Activated T-cell treated with anti-CD3 and anti-CD28 coated beads, Interleukin-2, amount 50 U/mL, for 4 hours (primary cell): ENCODE results near the gene FGF3. TPM values are rescaled to one million over a fixed set of nuclear protein-coding genes. Genes with fewer than 3 reads are reported as not detected.

Source experiments
- ATAC-seq, 2 donors: fragments of 200-7000 bp; cut with Tn5 transposase; one replicate each; pipeline ENCODE4 v1.10.0; 2021
- DNase-seq: peaks from one replicate; pipeline ENCODE4 v3.0.0-alpha.2; 2020
- H3K27me3 Mint-ChIP-seq: one replicate; pipeline ENCODE4 v1.8.0; 2021; ENCODE audit warnings: low read depth, mixed read lengths
- H3K36me3 Mint-ChIP-seq: one replicate; pipeline ENCODE4 v1.8.0; 2022; ENCODE audit warnings: mixed read lengths; ENCODE audit not compliant: insufficient read depth
- H3K4me1 Mint-ChIP-seq: one replicate; pipeline ENCODE4 v1.8.0; 2021; ENCODE audit warnings: low read depth, mixed read lengths
- H3K4me3 Mint-ChIP-seq: one replicate; pipeline ENCODE4 v1.8.0; 2021; ENCODE audit warnings: mild to moderate bottlenecking, moderate library complexity, mixed read lengths
- H3K9me3 Mint-ChIP-seq: one replicate; pipeline ENCODE4 v1.8.0; 2021; ENCODE audit warnings: mixed read lengths
- total RNA-seq, 3 donors: library from RNA; stranded (reverse); gene quantifications; one replicate each; pipeline ENCODE4 v1.2.1, GENCODE V29; 2021

Gene FGF3
- not detected for total RNA-seq

- Mint-ChIP-seq H3K27me3 (peaks cover 45% of the 10 kb centered on the region), H3K36me3 (no peaks in the 10 kb centered on the region), H3K4me3 (no peak within 1 kb of the TSS), H3K9me3 (no peaks in the 10 kb centered on the region), H3K4me1 (no peaks in the 10 kb centered on the region)
- ATAC-seq (no peak), DNase-seq (no peak)
Observed at GRCh38 chr11:69818603-69819441, at the start of gene FGF3. TSS of gene FGF3 (minus strand) at chr11:69819416. CDS start at chr11:69818933, 483 bp downstream.

DNA sequence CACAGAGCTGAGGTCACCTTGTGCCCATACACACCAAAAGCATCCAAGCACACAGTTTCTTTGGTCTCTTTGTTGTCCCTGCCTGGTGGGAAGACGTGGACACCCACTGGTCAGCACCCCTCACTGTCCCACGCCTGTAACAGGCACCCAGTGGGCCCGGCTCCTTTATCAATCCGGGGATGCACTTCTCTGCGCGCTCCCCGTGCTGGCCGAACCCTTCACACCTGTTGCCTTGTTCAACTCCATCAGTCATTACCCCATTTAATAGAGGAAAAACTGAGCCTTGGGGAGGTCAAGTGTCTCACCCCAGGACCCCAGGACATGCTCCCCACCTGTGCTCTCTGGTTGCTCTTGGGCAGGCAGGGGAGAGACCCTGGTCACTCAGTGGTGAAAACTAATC, 49.7 kb upstream of the FGF3 start:
- ATAC-seq (no peak), DNase-seq (no peak)
- no peak overlapping the region for H3K4me3 Mint-ChIP-seq
- H3K36me3 Mint-ChIP-seq = no peaks in the 10 kb centered on the region
- no peaks in the 10 kb centered on the region for H3K4me1 Mint-ChIP-seq
- no peaks in the 10 kb centered on the region for H3K9me3 Mint-ChIP-seq
- peaks cover 38% of the 10 kb centered on the region for H3K27me3 Mint-ChIP-seq

- DNase-seq (no peak), ATAC-seq (no peak)
- peaks cover 40% of the 10 kb centered on the region for H3K27me3 Mint-ChIP-seq
- H3K9me3 Mint-ChIP-seq = no peaks in the 10 kb centered on the region
- no peak overlapping the region for H3K4me3 Mint-ChIP-seq
- H3K36me3 Mint-ChIP-seq = no peaks in the 10 kb centered on the region
- H3K4me1 Mint-ChIP-seq = no peaks in the 10 kb centered on the region
Observed at GRCh38 chr11:69868006-69868810, 49.0 kb upstream of the FGF3 start.

DNA sequence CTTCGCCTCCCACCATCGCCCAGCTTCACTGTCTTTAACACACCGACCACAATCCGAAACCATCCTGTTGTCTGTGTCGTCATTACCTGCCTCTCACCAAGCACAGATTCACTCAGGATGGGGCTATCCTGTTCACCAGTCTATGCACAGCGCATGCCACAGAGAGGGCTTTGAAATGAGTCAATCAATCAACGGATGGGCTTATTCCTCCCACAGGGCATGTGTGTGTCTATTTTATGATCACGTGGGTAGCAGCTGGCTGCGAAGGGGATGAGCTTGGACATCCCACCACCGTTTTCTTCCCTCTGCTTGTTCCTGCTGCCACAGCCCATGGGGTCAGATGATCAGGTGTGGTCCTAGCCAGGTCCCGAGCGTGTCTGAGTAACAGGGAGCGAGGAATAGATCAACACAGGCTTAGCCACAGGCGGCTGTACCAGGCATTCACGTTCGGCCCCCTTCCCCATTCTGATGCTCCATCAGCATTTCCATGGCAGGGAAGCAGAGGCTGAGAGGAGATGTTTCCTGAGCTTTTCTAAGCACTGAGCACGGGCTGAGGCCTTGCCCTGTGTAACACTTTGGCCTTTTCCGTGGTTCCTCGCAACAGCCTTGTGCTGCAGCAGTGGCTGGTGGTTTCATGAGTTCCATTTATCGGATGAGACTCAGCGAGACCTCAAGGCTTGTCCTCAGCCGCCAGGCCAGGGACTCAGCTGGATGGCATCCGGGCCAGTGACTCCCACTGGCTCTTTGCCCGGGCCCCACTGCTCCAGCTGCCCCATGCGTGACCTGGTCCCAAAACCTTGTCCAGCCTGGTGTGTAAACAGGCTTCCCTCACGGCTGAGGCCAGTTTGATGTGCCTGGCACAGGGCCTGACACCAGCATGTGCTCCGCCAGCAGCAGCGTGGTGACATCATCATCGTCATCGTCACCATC, 48.1 kb upstream of the FGF3 start:
- Mint-ChIP-seq H3K4me1 (no peaks in the 10 kb centered on the region), H3K27me3 (peaks cover 39% of the 10 kb centered on the region), H3K9me3 (no peaks in the 10 kb centered on the region), H3K36me3 (no peaks in the 10 kb centered on the region), H3K4me3 (no peak overlapping the region)
- ATAC-seq = no peak
- DNase-seq = no peak

GRCh38 chr11:69866648-69867047, 47.4 kb upstream of the FGF3 start:
- no peak for ATAC-seq
- Mint-ChIP-seq H3K27me3 (peaks cover 40% of the 10 kb centered on the region), H3K9me3 (no peaks in the 10 kb centered on the region), H3K36me3 (no peaks in the 10 kb centered on the region), H3K4me3 (no peak overlapping the region), H3K4me1 (no peaks in the 10 kb centered on the region)
- DNase-seq = no peak

DNA sequence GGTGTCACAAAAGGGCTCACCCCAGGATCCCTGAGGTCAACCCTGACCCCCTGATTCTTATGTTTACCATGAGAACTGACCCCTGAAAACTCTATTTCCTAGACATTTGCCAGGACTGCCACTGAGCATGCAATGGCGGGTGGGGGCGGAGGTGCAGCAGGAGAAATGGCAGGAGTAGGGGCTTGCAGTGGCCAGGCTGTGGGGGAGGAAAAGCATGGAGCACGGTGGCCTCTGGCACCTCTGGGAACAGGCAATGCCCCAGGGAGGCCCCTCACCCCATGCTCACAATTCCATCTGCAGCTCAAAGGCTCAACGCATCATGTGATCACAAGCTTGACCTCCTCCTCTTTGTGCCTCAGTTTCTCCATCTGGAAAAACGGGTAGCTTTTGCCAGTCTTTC, 46.5 kb upstream of the FGF3 start:
- Mint-ChIP-seq H3K27me3 (peaks cover 44% of the 10 kb centered on the region), H3K4me3 (no peak overlapping the region), H3K36me3 (no peaks in the 10 kb centered on the region), H3K4me1 (no peaks in the 10 kb centered on the region), H3K9me3 (no peaks in the 10 kb centered on the region)
- ATAC-seq = no peak
- no peak for DNase-seq

- no peak for DNase-seq
- H3K9me3 Mint-ChIP-seq = no peaks in the 10 kb centered on the region
- H3K4me1 Mint-ChIP-seq = no peaks in the 10 kb centered on the region
- no peak for ATAC-seq
- H3K27me3 Mint-ChIP-seq = peaks cover 48% of the 10 kb centered on the region
- H3K36me3 Mint-ChIP-seq = no peaks in the 10 kb centered on the region
- no peak overlapping the region for H3K4me3 Mint-ChIP-seq
Observed at GRCh38 chr11:69864686-69865661, 45.8 kb upstream of the FGF3 start.

GRCh38 chr11:69863544-69864200, 44.5 kb upstream of the FGF3 start:
- DNase-seq (no peak), ATAC-seq (no peak)
- H3K27me3 Mint-ChIP-seq = peaks cover 46% of the 10 kb centered on the region
- no peaks in the 10 kb centered on the region for H3K36me3 Mint-ChIP-seq
- no peak overlapping the region for H3K4me3 Mint-ChIP-seq
- no peaks in the 10 kb centered on the region for H3K9me3 Mint-ChIP-seq
- H3K4me1 Mint-ChIP-seq = no peaks in the 10 kb centered on the region

- H3K9me3 Mint-ChIP-seq = no peaks in the 10 kb centered on the region
- H3K4me1 Mint-ChIP-seq = no peaks in the 10 kb centered on the region
- no peak overlapping the region for H3K4me3 Mint-ChIP-seq
- H3K36me3 Mint-ChIP-seq = no peaks in the 10 kb centered on the region
- DNase-seq = no peak
- peaks cover 47% of the 10 kb centered on the region for H3K27me3 Mint-ChIP-seq
- no peak for ATAC-seq
Observed at GRCh38 chr11:69862797-69863543, 43.8 kb upstream of the FGF3 start.

GRCh38 chr11:69862331-69862771, 43.1 kb upstream of the FGF3 start:
- DNase-seq (no peak), ATAC-seq (no peak)
- Mint-ChIP-seq H3K9me3 (no peaks in the 10 kb centered on the region), H3K4me1 (no peaks in the 10 kb centered on the region), H3K4me3 (no peak overlapping the region), H3K27me3 (peaks cover 44% of the 10 kb centered on the region), H3K36me3 (no peaks in the 10 kb centered on the region)

DNA sequence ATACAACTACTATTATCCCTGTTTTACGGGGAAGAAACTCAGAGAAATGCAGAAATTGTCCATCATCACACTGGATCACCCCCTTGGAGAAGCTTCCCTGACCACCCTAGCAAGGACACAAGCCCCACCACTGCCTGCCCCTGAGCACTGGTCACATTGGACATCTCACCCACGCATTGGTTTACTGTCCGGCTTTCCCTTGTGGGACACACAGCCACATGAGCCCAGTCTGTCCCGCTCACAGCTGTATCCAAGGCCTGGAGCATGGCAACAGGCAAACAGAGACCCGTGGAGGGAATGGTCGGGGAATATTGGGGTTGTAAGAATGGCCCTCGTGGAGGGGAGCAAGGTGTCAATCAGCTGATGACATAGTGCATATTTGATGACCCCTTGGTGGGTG, 42.7 kb upstream of the FGF3 start:
- H3K27me3 Mint-ChIP-seq = peaks cover 41% of the 10 kb centered on the region
- no peak for DNase-seq
- H3K9me3 Mint-ChIP-seq = no peaks in the 10 kb centered on the region
- H3K36me3 Mint-ChIP-seq = no peaks in the 10 kb centered on the region
- ATAC-seq = no peak
- H3K4me1 Mint-ChIP-seq = no peaks in the 10 kb centered on the region
- H3K4me3 Mint-ChIP-seq = no peak overlapping the region

DNA sequence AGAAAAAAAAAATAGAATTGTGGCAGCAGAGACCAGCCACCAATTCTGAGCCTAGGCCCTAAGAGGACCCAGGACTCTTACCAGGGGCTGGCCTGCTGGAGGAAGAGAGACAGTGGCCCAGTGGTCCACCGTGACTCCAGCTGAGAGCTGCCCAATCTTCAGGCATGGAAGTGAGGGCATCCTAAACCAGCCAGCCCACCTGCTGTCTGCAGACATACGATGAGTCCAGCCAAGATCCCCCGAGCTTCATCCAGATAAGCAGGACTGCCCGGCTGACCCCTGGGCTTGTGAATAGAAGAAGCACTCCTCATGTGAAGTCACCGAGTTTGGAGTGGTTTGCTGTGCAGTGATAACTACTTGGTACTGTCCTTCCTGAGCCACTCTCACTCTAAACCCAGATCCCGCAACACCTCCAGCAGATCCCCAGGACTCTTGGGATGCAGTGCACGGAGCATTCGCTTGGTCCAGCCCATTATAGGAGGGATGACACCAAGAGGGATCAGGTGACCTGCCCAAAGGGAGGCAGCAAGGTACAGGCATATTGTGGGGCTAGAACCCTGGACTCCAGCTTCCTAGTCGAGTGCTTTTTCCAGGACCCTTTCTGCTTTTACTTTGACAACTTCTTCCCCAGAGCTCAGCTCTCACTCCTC, 41.7 kb upstream of the FGF3 start:
- Mint-ChIP-seq H3K9me3 (no peaks in the 10 kb centered on the region), H3K27me3 (peaks cover 36% of the 10 kb centered on the region)
- DNase-seq = no peak

More for the DNA sequence above, 41.7 kb upstream of the FGF3 start:
- H3K4me1 Mint-ChIP-seq = no peaks in the 10 kb centered on the region
- no peak for ATAC-seq
- no peak overlapping the region for H3K4me3 Mint-ChIP-seq
- H3K36me3 Mint-ChIP-seq = no peaks in the 10 kb centered on the region
